GM23338 (cell line): ENCODE measurements around the gene RALGPS1. TPM values are rescaled to one million over a fixed set of nuclear protein-coding genes. Genes with fewer than 3 reads are reported as not detected.

Source experiments
- ATAC-seq: fragments of 200-7000 bp; cut with Tn5 transposase; 3 replicates; pipeline ENCODE4 v1.9.1; 2020
- DNase-seq: peaks from one replicate; pipeline ENCODE4 v3.0.0-alpha.2; 2015; ENCODE audit warnings: low spot score
- H2AFZ ChIP-seq: fragments of 200-600 bp; sonication (generic); 2 replicates; pipeline ENCODE4 v1.8.0; 2016; ENCODE audit warnings: antibody characterized with exemption, mild to moderate bottlenecking, moderate library complexity
- H3F3A ChIP-seq: fragments of 200-600 bp; sonication (generic); replicated peaks from 2 replicates; pipeline ENCODE4 v1.8.0; 2017; ENCODE audit warnings: antibody characterized with exemption, mixed run types, low read depth
- H3K27ac ChIP-seq: fragments of 200-600 bp; sonication (generic); 2 replicates; pipeline ENCODE4 v1.6.1; 2016; ENCODE audit warnings: low read depth
- H3K27me3 ChIP-seq: fragments of 200-600 bp; sonication (generic); 2 replicates; pipeline ENCODE4 v1.8.0; 2016; ENCODE audit warnings: mild to moderate bottlenecking, mixed run types, moderate library complexity; ENCODE audit not compliant: insufficient read depth
- H3K36me3 ChIP-seq: fragments of 200-600 bp; sonication (generic); 2 replicates; pipeline ENCODE4 v1.8.0; 2016; ENCODE audit warnings: mild to moderate bottlenecking; ENCODE audit not compliant: insufficient read depth
- H3K4me1 ChIP-seq: fragments of 200-600 bp; sonication (generic); 2 replicates; pipeline ENCODE4 v1.8.0; 2016; ENCODE audit warnings: mild to moderate bottlenecking, moderate library complexity; ENCODE audit not compliant: insufficient read depth
- H3K4me2 ChIP-seq: fragments of 200-600 bp; sonication (generic); 2 replicates; pipeline ENCODE4 v1.7.1; 2017; ENCODE audit warnings: mixed run types
- H3K4me3 ChIP-seq: fragments of 200-600 bp; sonication (generic); 2 replicates; pipeline ENCODE4 v1.6.1; 2016; ENCODE audit warnings: mixed run types
- H3K79me2 ChIP-seq: fragments of 200-600 bp; sonication (generic); replicated peaks from 2 replicates; pipeline ENCODE4 v1.8.0; 2017; ENCODE audit warnings: mild to moderate bottlenecking; ENCODE audit not compliant: insufficient read depth
- H3K9me2 ChIP-seq: fragments of 200-600 bp; sonication (generic); 2 replicates; pipeline ENCODE4 v1.8.0; 2017; ENCODE audit not compliant: insufficient read depth
- H4K20me1 ChIP-seq: fragments of 200-600 bp; sonication (generic); replicated peaks from 2 replicates; pipeline ENCODE4 v1.8.0; 2017; ENCODE audit warnings: mild to moderate bottlenecking; ENCODE audit not compliant: insufficient read depth
- H3K27ac Mint-ChIP-seq: 2 replicates; pipeline ENCODE4 v1.8.0; 2020; ENCODE audit warnings: inconsistent platforms, mild to moderate bottlenecking, moderate library complexity, mixed read lengths
- H3K27me3 Mint-ChIP-seq: 3 replicates; pipeline ENCODE4 v1.8.0; 2022; ENCODE audit warnings: low read depth, mild to moderate bottlenecking, moderate library complexity, mixed read lengths, inconsistent platforms; ENCODE audit not compliant: insufficient read depth, poor library complexity
- H3K36me3 Mint-ChIP-seq: 3 replicates; pipeline ENCODE4 v1.8.0; 2021; ENCODE audit warnings: low read depth, mild to moderate bottlenecking, inconsistent platforms, moderate library complexity, mixed read lengths
- H3K4me1 Mint-ChIP-seq: 3 replicates; pipeline ENCODE4 v1.8.0; 2020; ENCODE audit warnings: mild to moderate bottlenecking, inconsistent platforms, mixed read lengths
- H3K4me3 Mint-ChIP-seq: 3 replicates; pipeline ENCODE4 v1.8.0; 2021; ENCODE audit warnings: moderate library complexity, mild to moderate bottlenecking, inconsistent platforms, mixed read lengths
- H3K9me3 Mint-ChIP-seq: 3 replicates; pipeline ENCODE4 v1.8.0; 2020; ENCODE audit warnings: moderate library complexity, mild to moderate bottlenecking, inconsistent platforms, mixed read lengths
- CREB1 ChIP-seq: fragments of 250-450 bp; sonication (Bioruptor Pico); IDR thresholded peaks from 2 replicates; pipeline ENCODE4 v1.5.0; 2020; ENCODE audit warnings: low read depth, mild to moderate bottlenecking, moderate library complexity
- CTCF ChIP-seq, 2 experiments: fragments of 200-600 bp in 1 of 2; sonication (generic) in 1 of 2; conservative IDR thresholded peaks; 2 replicates each; pipeline versions ENCODE4 v1.5.1 to v1.6.1; 2016 to 2017; ENCODE audit warnings: antibody characterized with exemption in 2 of 2, low read depth in 2 of 2, mild to moderate bottlenecking in 2 of 2, moderate library complexity in 1 of 2
- EZH2phosphoT487 ChIP-seq: fragments of 200-600 bp; sonication (generic); IDR thresholded peaks from one replicate; pipeline ENCODE4 v1.8.1; 2018; ENCODE audit warnings: antibody characterized with exemption; ENCODE audit not compliant: unreplicated experiment
- JUNB ChIP-seq: IDR thresholded peaks from one replicate; pipeline ENCODE4 v1.6.1; 2016; ENCODE audit warnings: antibody characterized with exemption; ENCODE audit not compliant: unreplicated experiment
- NANOG ChIP-seq: IDR thresholded peaks from 2 replicates; pipeline ENCODE4 v1.6.1; 2016; ENCODE audit warnings: antibody characterized with exemption, borderline replicate concordance
- POLR2AphosphoS5 ChIP-seq: IDR thresholded peaks from 2 replicates; pipeline ENCODE4 v1.6.1; 2016; ENCODE audit warnings: antibody characterized with exemption, low read depth
- REST ChIP-seq: IDR thresholded peaks from one replicate; pipeline ENCODE4 v1.6.1; 2018; ENCODE audit warnings: antibody characterized with exemption; ENCODE audit not compliant: unreplicated experiment
- STAT1 ChIP-seq: IDR thresholded peaks from one replicate; pipeline ENCODE4 v1.6.1; 2016; ENCODE audit warnings: antibody characterized with exemption; ENCODE audit not compliant: unreplicated experiment
- ZNF114 ChIP-seq: fragments of 250-450 bp; sonication (Bioruptor Pico); IDR thresholded peaks from 2 replicates; pipeline ENCODE4 v1.5.0; 2020; ENCODE audit warnings: mild to moderate bottlenecking, moderate library complexity
- polyA plus RNA-seq: library from polyadenylated mRNA; unstranded; fragments of >200 nt; fragmentation: Nextera tagmentation; extraction: Ambion mirVana; gene quantifications from 2 replicates; pipeline ENCODE4 v1.2.1, GENCODE V29; 2016
- total RNA-seq: library from RNA; depleted of rRNA; stranded (reverse); fragments of >200 nt; shearing (Covaris generic); gene quantifications from 2 replicates; pipeline ENCODE4 v1.2.3, GENCODE V29; 2014
- TF ChIP-seq, protein P1 (sequence below): fragments of 250-450 bp; sonication (Bioruptor Pico); IDR thresholded peaks from 2 replicates; pipeline ENCODE4 v1.5.0; 2020; ENCODE audit warnings: mild to moderate bottlenecking, moderate library complexity

Gene RALGPS1
- total and polyA plus RNA-seq, 2 experiments from 2014 or later: 18.2 to 57.1 TPM

GRCh38 chr9:127177665-127178265 lies 263.2 kb downstream of the RALGPS1 start (continued):
- TF ChIP-seq STAT1: no peak
- no peak for TF ChIP-seq POLR2AphosphoS5
- TF ChIP-seq JUNB: no peak
- TF ChIP-seq, protein P1, sequence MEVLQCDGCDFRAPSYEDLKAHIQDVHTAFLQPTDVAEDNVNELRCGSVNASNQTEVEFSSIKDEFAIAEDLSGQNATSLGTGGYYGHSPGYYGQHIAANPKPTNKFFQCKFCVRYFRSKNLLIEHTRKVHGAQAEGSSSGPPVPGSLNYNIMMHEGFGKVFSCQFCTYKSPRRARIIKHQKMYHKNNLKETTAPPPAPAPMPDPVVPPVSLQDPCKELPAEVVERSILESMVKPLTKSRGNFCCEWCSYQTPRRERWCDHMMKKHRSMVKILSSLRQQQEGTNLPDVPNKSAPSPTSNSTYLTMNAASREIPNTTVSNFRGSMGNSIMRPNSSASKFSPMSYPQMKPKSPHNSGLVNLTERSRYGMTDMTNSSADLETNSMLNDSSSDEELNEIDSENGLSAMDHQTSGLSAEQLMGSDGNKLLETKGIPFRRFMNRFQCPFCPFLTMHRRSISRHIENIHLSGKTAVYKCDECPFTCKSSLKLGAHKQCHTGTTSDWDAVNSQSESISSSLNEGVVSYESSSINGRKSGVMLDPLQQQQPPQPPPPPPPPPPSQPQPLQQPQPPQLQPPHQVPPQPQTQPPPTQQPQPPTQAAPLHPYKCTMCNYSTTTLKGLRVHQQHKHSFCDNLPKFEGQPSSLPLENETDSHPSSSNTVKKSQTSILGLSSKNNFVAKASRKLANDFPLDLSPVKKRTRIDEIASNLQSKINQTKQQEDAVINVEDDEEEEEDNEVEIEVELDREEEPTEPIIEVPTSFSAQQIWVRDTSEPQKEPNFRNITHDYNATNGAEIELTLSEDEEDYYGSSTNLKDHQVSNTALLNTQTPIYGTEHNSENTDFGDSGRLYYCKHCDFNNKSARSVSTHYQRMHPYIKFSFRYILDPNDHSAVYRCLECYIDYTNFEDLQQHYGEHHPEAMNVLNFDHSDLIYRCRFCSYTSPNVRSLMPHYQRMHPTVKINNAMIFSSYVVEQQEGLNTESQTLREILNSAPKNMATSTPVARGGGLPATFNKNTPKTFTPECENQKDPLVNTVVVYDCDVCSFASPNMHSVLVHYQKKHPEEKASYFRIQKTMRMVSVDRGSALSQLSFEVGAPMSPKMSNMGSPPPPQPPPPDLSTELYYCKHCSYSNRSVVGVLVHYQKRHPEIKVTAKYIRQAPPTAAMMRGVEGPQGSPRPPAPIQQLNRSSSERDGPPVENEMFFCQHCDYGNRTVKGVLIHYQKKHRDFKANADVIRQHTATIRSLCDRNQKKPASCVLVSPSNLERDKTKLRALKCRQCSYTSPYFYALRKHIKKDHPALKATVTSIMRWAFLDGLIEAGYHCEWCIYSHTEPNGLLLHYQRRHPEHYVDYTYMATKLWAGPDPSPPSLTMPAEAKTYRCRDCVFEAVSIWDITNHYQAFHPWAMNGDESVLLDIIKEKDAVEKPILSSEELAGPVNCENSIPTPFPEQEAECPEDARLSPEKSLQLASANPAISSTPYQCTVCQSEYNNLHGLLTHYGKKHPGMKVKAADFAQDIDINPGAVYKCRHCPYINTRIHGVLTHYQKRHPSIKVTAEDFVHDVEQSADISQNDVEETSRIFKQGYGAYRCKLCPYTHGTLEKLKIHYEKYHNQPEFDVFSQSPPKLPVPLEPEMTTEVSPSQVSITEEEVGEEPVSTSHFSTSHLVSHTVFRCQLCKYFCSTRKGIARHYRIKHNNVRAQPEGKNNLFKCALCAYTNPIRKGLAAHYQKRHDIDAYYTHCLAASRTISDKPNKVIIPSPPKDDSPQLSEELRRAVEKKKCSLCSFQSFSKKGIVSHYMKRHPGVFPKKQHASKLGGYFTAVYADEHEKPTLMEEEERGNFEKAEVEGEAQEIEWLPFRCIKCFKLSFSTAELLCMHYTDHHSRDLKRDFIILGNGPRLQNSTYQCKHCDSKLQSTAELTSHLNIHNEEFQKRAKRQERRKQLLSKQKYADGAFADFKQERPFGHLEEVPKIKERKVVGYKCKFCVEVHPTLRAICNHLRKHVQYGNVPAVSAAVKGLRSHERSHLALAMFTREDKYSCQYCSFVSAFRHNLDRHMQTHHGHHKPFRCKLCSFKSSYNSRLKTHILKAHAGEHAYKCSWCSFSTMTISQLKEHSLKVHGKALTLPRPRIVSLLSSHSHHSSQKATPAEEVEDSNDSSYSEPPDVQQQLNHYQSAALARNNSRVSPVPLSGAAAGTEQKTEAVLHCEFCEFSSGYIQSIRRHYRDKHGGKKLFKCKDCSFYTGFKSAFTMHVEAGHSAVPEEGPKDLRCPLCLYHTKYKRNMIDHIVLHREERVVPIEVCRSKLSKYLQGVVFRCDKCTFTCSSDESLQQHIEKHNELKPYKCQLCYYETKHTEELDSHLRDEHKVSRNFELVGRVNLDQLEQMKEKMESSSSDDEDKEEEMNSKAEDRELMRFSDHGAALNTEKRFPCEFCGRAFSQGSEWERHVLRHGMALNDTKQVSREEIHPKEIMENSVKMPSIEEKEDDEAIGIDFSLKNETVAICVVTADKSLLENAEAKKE (CRISPR knock-in tag): no peak
- no peak for TF ChIP-seq CREB1
- no peak for TF ChIP-seq NANOG
- no peak for TF ChIP-seq ZNF114
- no peak for TF ChIP-seq EZH2phosphoT487

DNA sequence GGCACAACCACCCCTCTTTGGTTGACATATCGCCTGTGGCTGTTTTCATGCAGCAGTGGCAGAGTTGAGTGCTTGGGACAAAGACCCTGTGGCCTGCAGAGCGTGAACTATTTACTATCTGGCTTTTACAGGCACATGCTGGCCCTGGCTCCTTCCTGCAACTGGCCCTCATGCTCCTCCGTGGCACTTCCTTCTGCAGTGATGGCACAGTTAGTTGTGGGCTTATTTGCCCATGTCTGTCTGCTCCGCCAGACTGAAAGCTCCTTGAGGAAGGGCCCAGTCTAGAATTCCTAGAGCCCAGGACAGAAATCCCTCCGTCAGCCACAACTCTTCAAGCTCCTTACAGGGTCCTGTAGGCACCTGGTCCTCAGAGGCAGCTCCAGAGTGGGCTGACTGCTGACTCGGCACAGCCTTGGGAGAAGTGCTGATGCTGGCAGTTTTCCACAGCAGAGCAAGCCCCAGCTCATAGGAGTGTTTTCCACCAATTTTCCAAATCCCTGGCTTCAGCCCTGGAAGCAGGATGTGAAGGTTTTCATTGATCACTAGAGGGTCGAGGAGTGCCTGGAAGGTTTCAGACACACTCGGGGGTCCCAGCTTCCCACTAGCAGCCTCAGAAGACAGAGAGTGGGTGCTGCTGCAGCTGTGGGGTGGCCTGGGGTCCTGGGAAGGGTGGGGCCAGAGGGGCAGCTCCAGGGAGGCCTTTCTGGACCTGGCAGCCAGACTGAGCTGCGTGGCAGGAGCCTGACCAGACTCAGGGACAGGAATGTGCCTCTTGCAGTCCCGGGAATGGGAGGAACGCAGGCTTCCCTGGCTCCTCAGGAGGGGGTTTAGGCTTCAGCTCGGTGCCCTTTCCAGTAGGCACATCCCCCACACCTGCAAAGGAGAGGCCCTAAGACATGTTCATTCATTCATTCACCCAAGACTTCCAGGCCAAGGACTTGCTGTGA lies 264.4 kb downstream of the RALGPS1 start:
- peaks cover 12% of the 10 kb centered on the region for H3K4me1 Mint-ChIP-seq
- DNase-seq (peak; percentile 40), ATAC-seq (peak; percentile 57)
- H3K36me3 ChIP-seq: no peaks in the 10 kb centered on the region
- H3K9me2 ChIP-seq: no peaks in the 10 kb centered on the region
- no peak overlapping the region for H2AFZ ChIP-seq
- no peaks in the 10 kb centered on the region; the same call in 1 of the 2 replicates for H4K20me1 ChIP-seq
- no peak overlapping the region for H3K4me2 ChIP-seq
- no peak overlapping the region; the same call in 1 of the 2 replicates for H3K27ac Mint-ChIP-seq
- H3K27me3 Mint-ChIP-seq: peaks cover 3% of the 10 kb centered on the region
- H3K9me3 Mint-ChIP-seq: no peaks in the 10 kb centered on the region
- peaks cover 7% of the 10 kb centered on the region; the same call in 1 of the 2 replicates for H3K4me1 ChIP-seq
- no peaks in the 10 kb centered on the region for H3F3A ChIP-seq
- H3K4me3 Mint-ChIP-seq: no peak overlapping the region
- H3K4me3 ChIP-seq: no peak overlapping the region
- H3K27ac ChIP-seq: peak overlapping the region; percentile 45; the same call in 1 of the 2 replicates
- no peaks in the 10 kb centered on the region for H3K79me2 ChIP-seq
- H3K27me3 ChIP-seq: no peaks in the 10 kb centered on the region
- H3K36me3 Mint-ChIP-seq: peaks cover 3% of the 10 kb centered on the region; the same call in 1 of the 3 replicates
- no peak for TF ChIP-seq REST
- no peak for TF ChIP-seq NANOG
- TF ChIP-seq STAT1: no peak
- no peak for TF ChIP-seq CTCF (conservative IDR thresholded peaks at IDR 0.05; ENCODE audit: low read depth in 2 of 2)
